GM12873 (cell line): Measurements from ENCODE around the gene ANKS1A.

Experiments
- TF ChIP-seq, protein P1 (sequence below): IDR thresholded peaks from 2 replicates; pipeline ENCODE4 v1.5.1; 2012; ENCODE audit warnings: low read depth, mild to moderate bottlenecking, moderate library complexity, low read length, control low read depth; ENCODE audit not compliant: insufficient read depth; ENCODE audit errors: missing control alignments

Gene ANKS1A

DNA sequence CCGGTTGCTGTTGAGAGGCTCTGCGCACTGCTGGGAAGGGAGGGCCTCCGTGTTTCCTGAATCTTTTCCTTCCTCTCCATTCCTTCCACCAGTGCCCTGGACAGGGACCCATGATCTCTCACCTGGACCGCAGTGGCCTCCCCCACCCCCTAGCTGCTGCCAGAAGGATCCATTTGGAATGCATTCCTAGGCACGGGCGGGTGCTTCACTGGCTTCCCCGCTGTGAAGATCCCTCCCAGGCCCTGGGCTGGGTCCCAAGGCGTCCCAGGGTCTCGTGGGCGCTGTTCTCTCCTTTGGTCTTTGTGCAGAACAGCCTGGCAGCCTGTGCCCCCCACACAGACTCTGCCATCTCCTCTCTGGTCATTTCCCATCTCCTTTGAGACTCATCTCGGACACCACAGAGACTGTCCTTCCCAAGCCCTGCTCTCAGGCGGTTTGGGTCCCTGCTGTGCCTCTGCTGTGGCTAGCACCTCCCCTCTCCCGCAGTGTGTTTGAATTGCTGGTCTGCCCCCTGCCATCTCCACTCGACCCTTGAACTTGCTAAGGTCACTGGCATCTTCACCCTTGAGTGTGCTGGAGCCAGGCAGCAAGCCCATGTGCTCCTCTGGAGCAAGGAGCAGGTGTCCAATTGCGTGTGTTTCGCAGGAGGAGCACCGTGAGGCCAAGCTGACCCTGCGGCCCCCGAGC lies 193.1 kb downstream of the ANKS1A start:
- TF ChIP-seq, protein P1, sequence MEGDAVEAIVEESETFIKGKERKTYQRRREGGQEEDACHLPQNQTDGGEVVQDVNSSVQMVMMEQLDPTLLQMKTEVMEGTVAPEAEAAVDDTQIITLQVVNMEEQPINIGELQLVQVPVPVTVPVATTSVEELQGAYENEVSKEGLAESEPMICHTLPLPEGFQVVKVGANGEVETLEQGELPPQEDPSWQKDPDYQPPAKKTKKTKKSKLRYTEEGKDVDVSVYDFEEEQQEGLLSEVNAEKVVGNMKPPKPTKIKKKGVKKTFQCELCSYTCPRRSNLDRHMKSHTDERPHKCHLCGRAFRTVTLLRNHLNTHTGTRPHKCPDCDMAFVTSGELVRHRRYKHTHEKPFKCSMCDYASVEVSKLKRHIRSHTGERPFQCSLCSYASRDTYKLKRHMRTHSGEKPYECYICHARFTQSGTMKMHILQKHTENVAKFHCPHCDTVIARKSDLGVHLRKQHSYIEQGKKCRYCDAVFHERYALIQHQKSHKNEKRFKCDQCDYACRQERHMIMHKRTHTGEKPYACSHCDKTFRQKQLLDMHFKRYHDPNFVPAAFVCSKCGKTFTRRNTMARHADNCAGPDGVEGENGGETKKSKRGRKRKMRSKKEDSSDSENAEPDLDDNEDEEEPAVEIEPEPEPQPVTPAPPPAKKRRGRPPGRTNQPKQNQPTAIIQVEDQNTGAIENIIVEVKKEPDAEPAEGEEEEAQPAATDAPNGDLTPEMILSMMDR: no peak

DNA sequence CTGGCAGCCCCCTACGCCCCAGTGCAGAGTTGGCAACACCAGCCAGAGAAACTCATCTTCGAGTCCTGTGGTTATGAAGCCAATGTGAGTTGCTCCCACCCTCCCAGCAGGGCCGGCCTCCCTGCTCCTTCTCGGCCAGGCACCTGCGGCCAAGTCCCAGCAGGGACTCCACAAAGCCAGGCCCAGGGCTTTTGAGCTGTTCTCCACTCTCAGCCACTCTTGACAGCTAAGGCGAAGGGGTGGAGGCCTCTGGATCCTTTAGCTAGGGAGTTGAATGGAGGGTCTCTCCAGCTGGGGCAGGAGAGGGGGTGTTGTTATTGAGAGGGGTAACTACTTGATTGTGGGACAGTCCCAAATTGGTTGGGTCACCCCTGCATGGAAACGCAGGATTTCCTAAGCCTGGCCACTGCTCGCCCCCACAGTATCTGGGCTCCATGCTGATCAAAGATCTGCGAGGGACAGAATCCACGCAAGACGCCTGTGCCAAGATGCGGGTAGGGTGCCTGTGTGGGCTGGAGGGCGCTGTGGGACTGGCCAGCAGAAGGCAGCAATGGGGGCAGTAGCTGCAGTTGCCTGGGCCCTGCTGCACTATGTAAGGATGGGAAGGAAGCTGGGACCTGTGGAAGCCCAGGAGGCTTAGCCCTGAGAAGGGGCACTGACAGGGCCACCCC lies 193.8 kb downstream of the ANKS1A start:
- TF ChIP-seq, protein P1: no peak

DNA sequence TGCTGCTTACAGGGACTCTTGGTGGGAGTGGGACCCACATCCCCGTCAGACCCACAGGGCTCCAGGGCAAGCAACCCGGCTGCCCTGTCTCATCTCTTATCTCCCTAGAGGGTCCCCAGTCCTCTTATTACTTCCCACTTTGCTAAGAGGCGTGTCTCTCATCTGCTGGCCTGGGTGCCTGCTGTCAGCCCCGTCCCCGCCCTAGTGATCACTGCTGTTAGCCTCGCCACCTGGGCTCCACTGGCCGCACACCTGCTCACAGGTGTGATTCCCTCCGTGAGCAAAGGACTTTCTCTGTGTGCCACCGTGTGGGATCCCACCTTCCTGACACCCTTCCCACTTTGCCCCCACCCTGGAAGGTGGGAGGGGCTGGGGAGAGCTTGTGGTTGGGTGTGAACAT lies 194.5 kb downstream of the ANKS1A start:
- TF ChIP-seq, protein P1: no peak

DNA sequence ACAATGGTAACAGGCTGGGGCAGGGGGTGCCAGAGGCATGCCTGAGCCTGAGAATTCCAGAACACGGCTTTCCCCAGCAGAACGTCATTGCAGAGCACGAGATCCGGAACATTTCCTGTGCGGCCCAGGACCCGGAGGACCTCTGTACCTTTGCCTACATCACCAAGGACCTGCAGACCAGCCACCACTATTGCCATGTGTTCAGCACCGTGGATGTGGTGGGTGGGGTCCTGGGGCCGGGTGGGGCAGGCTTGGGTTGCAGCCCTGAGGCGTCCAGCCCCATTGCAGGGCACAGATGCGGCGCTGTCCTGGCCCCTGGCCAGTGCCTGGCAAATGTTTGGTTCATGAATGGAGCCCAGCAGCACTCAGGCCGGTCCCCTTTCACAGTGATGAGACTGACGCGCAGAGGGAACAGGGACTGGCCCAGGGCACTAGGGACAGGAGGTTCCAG lies 195.0 kb downstream of the ANKS1A start:
- TF ChIP-seq, protein P1: no peak

DNA sequence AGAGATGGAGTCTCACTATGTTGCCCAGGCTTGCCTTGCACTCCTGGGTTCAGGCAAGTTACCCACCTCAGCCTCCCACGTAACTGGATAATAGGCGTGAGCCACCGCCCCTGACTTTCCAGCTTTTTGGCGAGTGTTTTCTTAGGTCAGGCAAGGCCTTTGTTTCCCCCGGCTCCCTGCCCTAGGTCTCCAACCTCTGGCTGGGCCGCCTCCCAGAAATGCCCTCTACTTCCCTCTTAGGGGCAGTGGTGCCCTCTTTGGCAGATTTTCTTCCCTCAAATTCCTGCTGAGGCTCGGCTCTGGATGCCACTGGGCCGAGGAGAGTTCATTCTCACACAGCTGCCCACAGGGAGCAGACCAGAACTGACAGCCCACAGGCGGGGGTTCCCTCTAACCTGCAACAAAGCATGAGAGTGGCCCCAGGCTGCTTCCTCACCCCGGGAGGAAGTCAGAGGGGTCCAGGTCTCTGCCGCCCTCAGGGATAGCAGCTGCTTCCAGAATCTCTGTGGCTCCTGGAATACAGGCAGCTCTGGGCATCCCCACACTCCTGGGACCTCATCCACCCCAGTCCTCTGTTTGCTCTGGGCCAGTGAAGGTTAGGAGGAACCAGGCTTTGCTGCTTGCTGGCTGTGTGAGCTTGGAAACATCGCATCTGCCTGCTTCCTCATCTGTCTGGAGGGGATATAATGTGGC lies 195.6 kb downstream of the ANKS1A start:
- TF ChIP-seq, protein P1: no peak

DNA sequence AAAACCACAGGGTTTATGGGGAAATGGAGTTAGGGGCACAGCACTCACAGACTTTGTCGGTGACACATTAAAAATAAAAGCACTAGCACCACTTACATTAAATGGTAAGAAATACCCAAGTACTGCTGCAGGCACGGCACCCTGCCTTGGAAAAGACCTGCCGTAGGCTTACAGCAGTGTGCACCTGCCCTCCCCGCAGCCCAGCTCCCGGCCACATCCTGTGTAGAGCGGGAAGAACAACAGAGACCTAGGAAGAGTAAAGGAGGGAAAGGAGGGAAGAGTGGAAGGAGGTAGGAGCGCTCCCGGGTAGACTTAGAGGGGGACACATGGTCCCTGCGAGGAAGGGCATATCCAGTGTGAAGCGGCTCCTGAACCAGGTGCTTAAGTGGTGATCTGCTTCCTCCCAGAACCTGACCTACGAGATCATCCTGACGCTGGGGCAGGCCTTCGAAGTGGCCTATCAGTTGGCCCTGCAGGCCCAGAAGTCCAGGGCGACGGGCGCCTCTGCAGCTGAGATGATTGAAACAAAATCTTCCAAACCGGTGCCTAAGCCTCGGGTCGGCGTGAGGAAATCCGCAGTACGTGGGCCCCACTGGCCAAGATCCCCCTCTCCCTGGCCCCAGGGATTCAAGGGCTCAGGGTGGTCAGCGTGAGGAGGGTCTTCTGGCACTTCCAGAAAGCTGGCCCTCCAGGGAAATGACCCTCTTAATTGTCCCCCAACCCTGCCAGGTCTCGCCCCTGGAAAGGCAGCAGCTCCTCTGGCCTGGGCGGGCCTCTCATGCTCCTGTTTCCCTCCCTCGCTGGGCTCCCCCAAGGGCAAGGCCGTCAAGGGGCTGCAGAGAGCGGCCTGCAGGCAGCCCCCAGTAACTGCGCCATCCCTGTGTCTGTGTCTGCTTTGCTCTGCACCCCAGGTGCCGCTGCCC lies 196.6 kb downstream of the ANKS1A start:
- TF ChIP-seq, protein P1: no peak
